Vagina (tissue), 2 donors: ENCODE data around the gene ACYP2. TPM values are rescaled to one million over a fixed set of nuclear protein-coding genes. Genes with fewer than 3 reads are reported as not detected.

ENCODE experiments used
- DNase-seq, 2 donors: peaks; one replicate each; pipeline ENCODE4 v3.0.0-alpha.2; 2017; ENCODE audit errors: extremely low spot score in 2 of 2
- H3K27ac ChIP-seq: fragments of 200-600 bp; sonication (generic); one replicate; pipeline ENCODE4 v1.5.1; 2019
- H3K27me3 ChIP-seq: fragments of 200-600 bp; sonication (generic); one replicate; pipeline ENCODE4 v1.5.1; 2019
- H3K36me3 ChIP-seq, 2 donors: fragments of 200-600 bp; sonication (generic); one replicate each; pipeline ENCODE4 v1.5.1; 2017 to 2019
- H3K4me1 ChIP-seq: fragments of 200-600 bp; sonication (generic); one replicate; pipeline ENCODE4 v1.5.1; 2019
- H3K4me3 ChIP-seq, 2 donors: fragments of 200-600 bp; sonication (generic); 1 replicate in 1 of 2; 2 replicates in 1 of 2; pipeline ENCODE4 v1.5.1; 2016 to 2019
- H3K9me3 ChIP-seq: fragments of 200-600 bp; sonication (generic); one replicate; pipeline ENCODE4 v1.5.1; 2019
- POLR2A ChIP-seq, 2 donors: fragments of 450-650 bp; IDR thresholded peaks; one replicate each; pipeline ENCODE4 v1.6.1; 2017; ENCODE audit warnings: antibody characterized with exemption in 2 of 2, mild to moderate bottlenecking in 2 of 2, moderate library complexity in 2 of 2
- POLR2AphosphoS5 ChIP-seq, 2 donors: sonication (generic); formaldehyde crosslinking; IDR thresholded peaks; one replicate each; pipeline ENCODE4 v1.9.0; 2017; ENCODE audit warnings: antibody characterized with exemption in 2 of 2, mild to moderate bottlenecking in 2 of 2, low read depth in 1 of 2; ENCODE audit not compliant: insufficient read depth in 1 of 2
- intact Hi-C: fragments of 100-400 bp; cut with DNase I; formaldehyde crosslinking; loops from one replicate; pipeline ENCODE4 v1.15.1; 2023
- total RNA-seq: library from RNA; depleted of rRNA; stranded (reverse); fragments of >200 nt; gene quantifications from one replicate; pipeline ENCODE4 v1.2.3, GENCODE V29; 2016
- TF ChIP-seq, protein P1 (sequence below), 3 experiments: fragments of 450-650 bp in 2 of 3; fragments of 200-600 bp in 1 of 3; sonication (generic) in 1 of 3; IDR thresholded peaks; one replicate each; pipeline ENCODE4 v1.5.1; 2017 to 2019; ENCODE audit warnings: antibody characterized with exemption in 3 of 3, mild to moderate bottlenecking in 2 of 3, moderate library complexity in 2 of 3

The ACYP2 gene
- total RNA-seq, 1 donor from 2014 or later = 10.8 TPM

DNA sequence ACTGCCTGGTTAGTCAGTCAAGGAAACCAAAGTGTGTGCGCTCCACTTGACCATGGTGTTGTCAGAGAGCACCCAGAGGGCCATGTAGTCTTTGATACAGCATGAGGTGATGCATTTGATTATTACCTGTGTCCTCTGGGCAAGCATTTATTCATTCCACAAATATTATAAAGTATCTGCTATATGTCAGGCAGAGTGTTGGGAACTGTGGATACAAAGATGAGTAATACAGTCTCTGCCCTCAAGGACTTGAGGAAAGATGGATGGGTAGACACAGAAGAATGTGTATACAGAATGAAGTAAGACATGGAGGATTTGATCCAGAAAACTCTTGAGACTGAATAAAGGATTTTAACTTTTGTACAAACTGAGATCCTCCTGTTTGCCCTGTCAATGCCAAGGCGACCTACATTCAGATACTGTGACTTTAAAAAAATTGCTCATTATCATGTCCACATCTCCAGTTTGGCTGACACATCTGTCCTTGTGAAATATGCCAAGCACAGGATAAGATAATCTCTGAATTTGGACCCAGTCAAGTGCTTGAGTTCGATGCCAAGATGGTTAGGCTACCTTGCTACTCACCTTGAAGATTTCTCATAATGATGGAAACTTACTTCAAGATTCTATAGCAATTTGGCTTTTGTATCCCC is 50.8 kb downstream of the ACYP2 start:
- Histone ChIP-seq H3K9me3 (no peaks in the 10 kb centered on the region), H3K27me3 (no peaks in the 10 kb centered on the region), H3K4me3 (no peak overlapping the region), H3K36me3 (no peaks in the 10 kb centered on the region), H3K4me1 (no peaks in the 10 kb centered on the region), H3K27ac (no peak overlapping the region)
- intact Hi-C loops = no loop called here
- DNase-seq = no peak
- TF ChIP-seq POLR2A (IDR thresholded peaks at IDR 0.05) (no peak), POLR2AphosphoS5 (IDR thresholded peaks at IDR 0.05; ENCODE audit: insufficient read depth in 1 of 2, low read depth in 1 of 2) (no peak)
- TF ChIP-seq, protein P1, sequence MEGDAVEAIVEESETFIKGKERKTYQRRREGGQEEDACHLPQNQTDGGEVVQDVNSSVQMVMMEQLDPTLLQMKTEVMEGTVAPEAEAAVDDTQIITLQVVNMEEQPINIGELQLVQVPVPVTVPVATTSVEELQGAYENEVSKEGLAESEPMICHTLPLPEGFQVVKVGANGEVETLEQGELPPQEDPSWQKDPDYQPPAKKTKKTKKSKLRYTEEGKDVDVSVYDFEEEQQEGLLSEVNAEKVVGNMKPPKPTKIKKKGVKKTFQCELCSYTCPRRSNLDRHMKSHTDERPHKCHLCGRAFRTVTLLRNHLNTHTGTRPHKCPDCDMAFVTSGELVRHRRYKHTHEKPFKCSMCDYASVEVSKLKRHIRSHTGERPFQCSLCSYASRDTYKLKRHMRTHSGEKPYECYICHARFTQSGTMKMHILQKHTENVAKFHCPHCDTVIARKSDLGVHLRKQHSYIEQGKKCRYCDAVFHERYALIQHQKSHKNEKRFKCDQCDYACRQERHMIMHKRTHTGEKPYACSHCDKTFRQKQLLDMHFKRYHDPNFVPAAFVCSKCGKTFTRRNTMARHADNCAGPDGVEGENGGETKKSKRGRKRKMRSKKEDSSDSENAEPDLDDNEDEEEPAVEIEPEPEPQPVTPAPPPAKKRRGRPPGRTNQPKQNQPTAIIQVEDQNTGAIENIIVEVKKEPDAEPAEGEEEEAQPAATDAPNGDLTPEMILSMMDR (IDR thresholded peaks at IDR 0.05) = no peak

DNA sequence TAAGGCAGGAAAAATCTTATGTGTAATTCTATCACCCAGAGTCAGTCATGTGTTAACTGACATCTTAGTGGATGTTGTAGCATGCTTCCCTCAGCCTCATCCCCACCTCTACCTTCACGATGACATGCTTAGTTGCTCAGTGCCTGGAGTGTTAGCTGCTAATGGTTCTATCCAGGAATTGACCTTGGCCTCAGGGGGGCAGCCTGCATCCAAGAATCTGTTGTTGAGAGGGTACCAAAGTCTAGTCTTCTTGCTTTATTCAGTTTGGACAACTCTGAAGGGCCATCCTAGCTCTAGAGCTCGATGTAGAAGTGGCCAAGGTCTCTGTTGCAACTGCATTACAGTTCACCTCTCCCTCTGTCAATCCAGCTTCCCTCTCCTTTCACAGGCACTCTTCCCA is 61.2 kb downstream of the ACYP2 start:
- Histone ChIP-seq H3K9me3 (no peaks in the 10 kb centered on the region), H3K27ac (no peak overlapping the region), H3K4me3 (no peak overlapping the region), H3K27me3 (no peaks in the 10 kb centered on the region), H3K36me3 (no peaks in the 10 kb centered on the region), H3K4me1 (no peaks in the 10 kb centered on the region)
- no peak for DNase-seq
- intact Hi-C loops = no loop called here
- TF ChIP-seq POLR2A (IDR thresholded peaks at IDR 0.05) (no peak), POLR2AphosphoS5 (IDR thresholded peaks at IDR 0.05; ENCODE audit: insufficient read depth in 1 of 2, low read depth in 1 of 2) (no peak)
- TF ChIP-seq, protein P1 (IDR thresholded peaks at IDR 0.05) = no peak

DNA sequence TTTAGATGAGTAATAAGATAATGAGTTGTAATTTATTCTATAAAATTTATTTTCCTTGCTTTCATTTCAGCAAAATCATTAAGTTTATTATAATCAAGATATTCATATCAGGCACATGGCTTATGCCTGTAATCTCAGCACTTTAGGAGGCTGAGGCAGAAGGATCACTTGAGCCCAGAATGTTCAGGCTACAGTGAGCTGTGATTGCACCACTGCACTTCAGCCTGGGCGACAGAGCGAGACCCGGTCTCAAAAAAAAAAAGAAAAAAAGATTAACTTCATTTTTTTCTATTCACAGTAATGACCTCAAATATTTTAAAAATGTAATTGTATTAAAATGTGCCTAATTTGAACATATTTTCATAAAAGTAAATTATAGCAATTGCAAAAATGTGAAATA is 67.9 kb downstream of the ACYP2 start:
- Histone ChIP-seq H3K9me3 (no peaks in the 10 kb centered on the region), H3K36me3 (no peaks in the 10 kb centered on the region), H3K4me1 (no peaks in the 10 kb centered on the region), H3K27me3 (no peaks in the 10 kb centered on the region), H3K27ac (no peak overlapping the region), H3K4me3 (no peak overlapping the region)
- intact Hi-C loops = no loop called here
- TF ChIP-seq, protein P1 (IDR thresholded peaks at IDR 0.05) = no peak
- TF ChIP-seq POLR2AphosphoS5 (IDR thresholded peaks at IDR 0.05; ENCODE audit: insufficient read depth in 1 of 2, low read depth in 1 of 2) (no peak), POLR2A (IDR thresholded peaks at IDR 0.05) (no peak)
- DNase-seq = no peak

DNA sequence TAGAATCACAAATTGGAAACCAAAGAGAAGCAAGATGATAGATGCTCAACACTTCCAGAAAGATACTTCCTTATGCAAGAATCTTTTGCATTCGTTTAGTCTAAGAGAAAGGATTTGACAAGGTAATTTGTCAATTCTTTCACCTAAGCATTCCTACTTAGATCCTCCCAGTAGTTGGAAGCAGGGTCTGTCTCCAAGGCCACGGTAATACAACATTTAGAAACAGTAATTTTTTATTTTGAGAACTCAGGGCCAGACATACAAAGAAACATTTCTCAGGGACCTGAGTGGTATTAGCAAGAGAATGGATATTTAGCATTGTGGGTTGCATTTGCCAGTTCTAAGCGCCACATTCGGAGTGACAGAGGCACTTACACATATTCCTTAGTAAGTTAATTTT is 68.6 kb downstream of the ACYP2 start:
- Histone ChIP-seq H3K9me3 (no peaks in the 10 kb centered on the region), H3K4me1 (no peaks in the 10 kb centered on the region), H3K36me3 (no peaks in the 10 kb centered on the region), H3K27ac (no peak overlapping the region), H3K27me3 (no peaks in the 10 kb centered on the region), H3K4me3 (no peak overlapping the region)
- intact Hi-C loops = no loop called here
- DNase-seq = no peak
- TF ChIP-seq POLR2A (IDR thresholded peaks at IDR 0.05) (no peak), POLR2AphosphoS5 (IDR thresholded peaks at IDR 0.05; ENCODE audit: insufficient read depth in 1 of 2, low read depth in 1 of 2) (no peak)
- TF ChIP-seq, protein P1 (IDR thresholded peaks at IDR 0.05) = no peak

DNA sequence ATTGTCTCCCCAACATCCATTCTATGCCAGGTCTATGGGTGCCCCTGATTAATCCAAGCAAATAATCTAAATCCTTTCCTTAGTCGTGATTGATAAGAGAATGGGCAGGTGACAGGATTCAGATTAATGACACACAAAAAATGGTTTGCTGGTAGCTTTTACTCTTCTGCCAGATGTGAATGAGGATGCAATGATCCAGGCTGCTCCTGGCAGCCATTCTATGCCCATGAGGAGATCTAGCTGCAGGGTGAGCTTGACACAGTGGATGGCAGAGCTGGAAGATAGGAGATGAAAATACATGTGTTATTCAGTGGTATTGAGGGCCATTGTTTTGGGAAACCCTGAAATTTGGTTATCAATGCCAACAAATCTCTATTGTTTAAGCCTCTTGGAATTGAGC is 69.7 kb downstream of the ACYP2 start:
- Histone ChIP-seq H3K4me3 (no peak overlapping the region), H3K27ac (no peak overlapping the region), H3K27me3 (no peaks in the 10 kb centered on the region), H3K4me1 (no peaks in the 10 kb centered on the region), H3K9me3 (no peaks in the 10 kb centered on the region), H3K36me3 (no peaks in the 10 kb centered on the region)
- no peak for DNase-seq
- intact Hi-C loops = no loop called here
- TF ChIP-seq POLR2A (IDR thresholded peaks at IDR 0.05) = no peak
- no peak for TF ChIP-seq POLR2AphosphoS5 (IDR thresholded peaks at IDR 0.05; ENCODE audit: insufficient read depth in 1 of 2, low read depth in 1 of 2)
- TF ChIP-seq, protein P1 (IDR thresholded peaks at IDR 0.05) = no peak
